NCI-H2227 treated with DMSO at 0.1 percent for 48 hours (cell line): Measurements from ENCODE around the gene ADAT2.
"Not testable (repeated sequence)": the region's sequence is repeated elsewhere in the genome, so short reads cannot be mapped to it uniquely, and the experiment has no call there.

ENCODE experiments used
- DNase-seq: peaks from one replicate; lab custom pipeline; 2025; lab: John Stamatoyannopoulos, UW

The ADAT2 gene

GRCh38 chr6:143450453-143451371, at the start of gene ADAT2, which contains the start of gene PEX3:
Gene ADAT2, minus strand, starts transcription at chr6:143450695. Its CDS starts 37 bp downstream, at chr6:143450658.
Gene PEX3, plus strand, starts transcription at chr6:143450805. Its CDS starts 238 bp downstream, at chr6:143451043.
- DNase-seq, result peak; percentile 93

- no peak for DNase-seq
Observed at GRCh38 chr6:143498428-143498827, 47.9 kb upstream of the ADAT2 start.

GRCh38 chr6:143496974-143497373, 46.5 kb upstream of the ADAT2 start:
- no peak for DNase-seq

GRCh38 chr6:143490775-143491174, 40.3 kb upstream of the ADAT2 start:
- no peak for DNase-seq

- no peak for DNase-seq
Observed at GRCh38 chr6:143490244-143490643, 39.7 kb upstream of the ADAT2 start.

GRCh38 chr6:143486752-143487151, 36.3 kb upstream of the ADAT2 start:
- DNase-seq, result no peak

- no peak for DNase-seq
Observed at GRCh38 chr6:143485967-143486366, 35.5 kb upstream of the ADAT2 start.

GRCh38 chr6:143482593-143482992, 32.1 kb upstream of the ADAT2 start:
- no peak for DNase-seq

GRCh38 chr6:143478479-143479062, 28.1 kb upstream of the ADAT2 start:
- no peak for DNase-seq

GRCh38 chr6:143476545-143476944, 26.1 kb upstream of the ADAT2 start:
- DNase-seq, result no peak

- DNase-seq, result no peak
Observed at GRCh38 chr6:143471822-143472221, 21.3 kb upstream of the ADAT2 start.

GRCh38 chr6:143468823-143469222, 18.3 kb upstream of the ADAT2 start:
- not testable (repeated sequence) for DNase-seq

- DNase-seq, result no peak
Observed at GRCh38 chr6:143468026-143468425, 17.5 kb upstream of the ADAT2 start.

GRCh38 chr6:143465546-143465945, 15.1 kb upstream of the ADAT2 start:
- no peak for DNase-seq

- no peak for DNase-seq
Observed at GRCh38 chr6:143457563-143458359, 7.3 kb upstream of the ADAT2 start.

GRCh38 chr6:143451531-143451930, 1.0 kb upstream of the ADAT2 start:
- DNase-seq, result no peak

- no peak for DNase-seq
Observed at GRCh38 chr6:143449714-143450452, 612 bp downstream of the ADAT2 start.

GRCh38 chr6:143449082-143449713, 1.3 kb downstream of the ADAT2 start:
- DNase-seq, result no peak

GRCh38 chr6:143447865-143448264, 2.6 kb downstream of the ADAT2 start:
- DNase-seq, result not testable (repeated sequence)

- DNase-seq, result no peak
Observed at GRCh38 chr6:143443096-143443495, 7.4 kb downstream of the ADAT2 start.
